Stimulated activated CD4-positive, alpha-beta T cell treated with anti-CD3 and anti-CD28 coated beads, Interleukin-4, amount 100 ng/mL, for 24 hours (primary cell): Measurements from ENCODE around the gene SLC46A1.
A peak's percentile ranks its signal among the peaks of the same experiment; 100 is the strongest.

Source experiments
- DNase-seq: peaks from one replicate; pipeline ENCODE4 v3.0.0-alpha.2; 2020

SLC46A1 gene

GRCh38 chr17:28404007-28404406 lies 2.0 kb downstream of the SLC46A1 start:
- DNase-seq = no peak

- DNase-seq = no peak
Observed at GRCh38 chr17:28402844-28403243, 3.2 kb downstream of the SLC46A1 start.

GRCh38 chr17:28402224-28402630 lies 3.8 kb downstream of the SLC46A1 start:
- no peak for DNase-seq

GRCh38 chr17:28399808-28400207 lies 6.2 kb downstream of the SLC46A1 start:
- DNase-seq = no peak

GRCh38 chr17:28398280-28398981 lies 7.6 kb downstream of the SLC46A1 start:
- no peak for DNase-seq

GRCh38 chr17:28397687-28398279 lies 8.2 kb downstream of the SLC46A1 start:
- DNase-seq = no peak

- DNase-seq = no peak
Observed at GRCh38 chr17:28397275-28397674, 8.7 kb downstream of the SLC46A1 start.

- DNase-seq = no peak
Observed at GRCh38 chr17:28396635-28397239, 9.3 kb downstream of the SLC46A1 start.

- DNase-seq = no peak
Observed at GRCh38 chr17:28395968-28396367, 10.0 kb downstream of the SLC46A1 start.

GRCh38 chr17:28395426-28395825 lies 10.6 kb downstream of the SLC46A1 start:
- DNase-seq = no peak

- DNase-seq = no peak
Observed at GRCh38 chr17:28394337-28395116, 11.5 kb downstream of the SLC46A1 start.

- no peak for DNase-seq
Observed at GRCh38 chr17:28392491-28392890, 13.5 kb downstream of the SLC46A1 start.

- DNase-seq = no peak
Observed at GRCh38 chr17:28391401-28391800, 14.6 kb downstream of the SLC46A1 start.

- DNase-seq = no peak
Observed at GRCh38 chr17:28390984-28391383, 15.0 kb downstream of the SLC46A1 start.

- no peak for DNase-seq
Observed at GRCh38 chr17:28390563-28390962, 15.4 kb downstream of the SLC46A1 start.

- DNase-seq = no peak
Observed at GRCh38 chr17:28390141-28390540, 15.9 kb downstream of the SLC46A1 start.

- no peak for DNase-seq
Observed at GRCh38 chr17:28388106-28388505, 17.9 kb downstream of the SLC46A1 start.

GRCh38 chr17:28386391-28386790 lies 19.6 kb downstream of the SLC46A1 start:
- DNase-seq = no peak

GRCh38 chr17:28385406-28385805 lies 20.6 kb downstream of the SLC46A1 start:
- DNase-seq = no peak

- DNase-seq = no peak
Observed at GRCh38 chr17:28385037-28385400, 21.0 kb downstream of the SLC46A1 start.

GRCh38 chr17:28384281-28385036 lies 21.6 kb downstream of the SLC46A1 start:
- peak; percentile 67 for DNase-seq

- peak; percentile 18 for DNase-seq
Observed at GRCh38 chr17:28381141-28381825, 24.7 kb downstream of the SLC46A1 start.
